Esophagus muscularis mucosa (tissue), 4 donors: ENCODE measurements around the gene SBNO2. TPM values are rescaled to one million over a fixed set of nuclear protein-coding genes. Genes with fewer than 3 reads are reported as not detected.

Source experiments
- DNase-seq: peaks from one replicate; pipeline ENCODE4 v3.0.0-alpha.2; 2017; ENCODE audit errors: extremely low spot score
- H3K27ac ChIP-seq, 4 donors: fragments of 200-600 bp; sonication (generic); replicated peaks in 1 of 4; 1 replicate in 3 of 4; 2 replicates in 1 of 4; pipeline ENCODE4 v1.5.1; 2016 to 2019; ENCODE audit warnings: mild to moderate bottlenecking in 1 of 4
- H3K27me3 ChIP-seq, 4 donors: fragments of 200-600 bp; sonication (generic); one replicate each; pipeline versions ENCODE4 v1.5.1 to v1.6.0; 2016 to 2019
- H3K36me3 ChIP-seq, 4 donors: fragments of 200-600 bp; sonication (generic); one replicate each; pipeline ENCODE4 v1.5.1; 2016 to 2019
- H3K4me1 ChIP-seq, 4 donors: fragments of 200-600 bp; sonication (generic); one replicate each; pipeline ENCODE4 v1.5.1; 2016 to 2019
- H3K4me3 ChIP-seq, 4 donors: fragments of 200-600 bp; sonication (generic); 1 replicate in 2 of 4; 2 replicates in 2 of 4; pipeline ENCODE4 v1.5.1; 2016 to 2019; ENCODE audit warnings: mild to moderate bottlenecking in 4 of 4, moderate library complexity in 1 of 4
- H3K9me3 ChIP-seq, 4 donors: fragments of 200-600 bp; sonication (generic); 1 replicate in 3 of 4; 2 replicates in 1 of 4; pipeline ENCODE4 v1.5.1; 2016 to 2019
- EP300 ChIP-seq: sonication (generic); formaldehyde crosslinking; IDR thresholded peaks from one replicate; pipeline ENCODE4 v1.6.1; 2017; ENCODE audit warnings: antibody characterized with exemption
- POLR2A ChIP-seq: fragments of 450-650 bp; IDR thresholded peaks from one replicate; pipeline ENCODE4 v1.6.1; 2017; ENCODE audit warnings: antibody characterized with exemption, moderate library complexity, mild to moderate bottlenecking, low read depth
- POLR2AphosphoS5 ChIP-seq, 2 donors: sonication (generic); formaldehyde crosslinking; IDR thresholded peaks; one replicate each; pipeline ENCODE4 v1.6.1; 2017; ENCODE audit warnings: antibody characterized with exemption in 2 of 2
- WGBS: methylation state at CpG from one replicate; pipeline ENCODE4 v1.1.5; 2018; 5-methylcytosine and 5-hydroxymethylcytosine counted together
- intact Hi-C: fragments of 100-400 bp; cut with DNase I; formaldehyde crosslinking; loops from one replicate; pipeline ENCODE4 v1.15.1; 2023
- total RNA-seq, 4 donors: library from RNA; depleted of rRNA; stranded (reverse); fragments of >200 nt; gene quantifications; one replicate each; pipeline versions ENCODE4 v1.1.0 to v1.2.1, GENCODE V29; 2016
- TF ChIP-seq, protein P1 (sequence below), 3 experiments: fragments of 200-600 bp in 2 of 3; fragments of 450-650 bp in 1 of 3; sonication (generic) in 2 of 3; IDR thresholded peaks; one replicate each; pipeline ENCODE4 v1.5.1; 2017 to 2019; ENCODE audit warnings: antibody characterized with exemption in 3 of 3, mild to moderate bottlenecking in 2 of 3, moderate library complexity in 1 of 3

SBNO2 gene
- total RNA-seq, 4 donors from 2014 or later: 16.2 to 141 (median 30.5) TPM

DNA sequence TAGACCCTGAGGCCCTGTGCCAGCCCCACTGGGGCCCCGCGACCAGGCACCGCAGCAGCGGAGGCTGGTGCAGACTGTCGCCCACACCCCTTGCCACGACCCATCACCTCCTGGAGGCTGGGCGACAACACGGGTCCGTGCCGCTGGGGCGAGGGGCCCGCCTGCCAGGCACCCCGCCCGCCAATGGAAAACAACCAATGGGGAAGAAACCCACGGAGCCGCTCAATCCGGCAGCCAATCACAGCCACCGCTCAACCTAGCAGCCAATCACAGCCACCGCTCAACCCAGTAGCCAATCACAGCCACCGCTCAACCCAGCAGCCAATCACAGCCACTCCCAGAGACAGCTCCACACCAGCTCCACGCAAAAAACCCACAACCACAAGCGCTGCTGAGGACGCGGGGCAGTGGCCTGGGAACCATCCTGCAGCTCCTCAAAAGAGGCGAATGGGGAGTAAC lies 40.6 kb downstream of the SBNO2 start:
- Histone ChIP-seq H3K27ac (peak overlapping the region; percentile 84 to 94 (median 85)), H3K36me3 (peaks cover 0 to 24% (median under 1%) of the 10 kb centered on the region in 4 donors), H3K27me3 (no peaks in the 10 kb centered on the region), H3K4me1 (peaks cover 58 to 84% (median 83%) of the 10 kb centered on the region in 4 donors), H3K9me3 (no peaks in the 10 kb centered on the region), H3K4me3 (peak overlapping the region in 2 of 4 donors; percentile 21 to 80)
- TF ChIP-seq POLR2AphosphoS5 (IDR thresholded peaks at IDR 0.05): no peak
- TF ChIP-seq EP300: no peak
- TF ChIP-seq, protein P1, sequence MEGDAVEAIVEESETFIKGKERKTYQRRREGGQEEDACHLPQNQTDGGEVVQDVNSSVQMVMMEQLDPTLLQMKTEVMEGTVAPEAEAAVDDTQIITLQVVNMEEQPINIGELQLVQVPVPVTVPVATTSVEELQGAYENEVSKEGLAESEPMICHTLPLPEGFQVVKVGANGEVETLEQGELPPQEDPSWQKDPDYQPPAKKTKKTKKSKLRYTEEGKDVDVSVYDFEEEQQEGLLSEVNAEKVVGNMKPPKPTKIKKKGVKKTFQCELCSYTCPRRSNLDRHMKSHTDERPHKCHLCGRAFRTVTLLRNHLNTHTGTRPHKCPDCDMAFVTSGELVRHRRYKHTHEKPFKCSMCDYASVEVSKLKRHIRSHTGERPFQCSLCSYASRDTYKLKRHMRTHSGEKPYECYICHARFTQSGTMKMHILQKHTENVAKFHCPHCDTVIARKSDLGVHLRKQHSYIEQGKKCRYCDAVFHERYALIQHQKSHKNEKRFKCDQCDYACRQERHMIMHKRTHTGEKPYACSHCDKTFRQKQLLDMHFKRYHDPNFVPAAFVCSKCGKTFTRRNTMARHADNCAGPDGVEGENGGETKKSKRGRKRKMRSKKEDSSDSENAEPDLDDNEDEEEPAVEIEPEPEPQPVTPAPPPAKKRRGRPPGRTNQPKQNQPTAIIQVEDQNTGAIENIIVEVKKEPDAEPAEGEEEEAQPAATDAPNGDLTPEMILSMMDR (IDR thresholded peaks at IDR 0.05): no peak
- no peak for TF ChIP-seq POLR2A
- WGBS: 90% methylated on average over 25 of the region's 25 CpGs
- intact Hi-C loops: no loop called here
- no peak for DNase-seq

DNA sequence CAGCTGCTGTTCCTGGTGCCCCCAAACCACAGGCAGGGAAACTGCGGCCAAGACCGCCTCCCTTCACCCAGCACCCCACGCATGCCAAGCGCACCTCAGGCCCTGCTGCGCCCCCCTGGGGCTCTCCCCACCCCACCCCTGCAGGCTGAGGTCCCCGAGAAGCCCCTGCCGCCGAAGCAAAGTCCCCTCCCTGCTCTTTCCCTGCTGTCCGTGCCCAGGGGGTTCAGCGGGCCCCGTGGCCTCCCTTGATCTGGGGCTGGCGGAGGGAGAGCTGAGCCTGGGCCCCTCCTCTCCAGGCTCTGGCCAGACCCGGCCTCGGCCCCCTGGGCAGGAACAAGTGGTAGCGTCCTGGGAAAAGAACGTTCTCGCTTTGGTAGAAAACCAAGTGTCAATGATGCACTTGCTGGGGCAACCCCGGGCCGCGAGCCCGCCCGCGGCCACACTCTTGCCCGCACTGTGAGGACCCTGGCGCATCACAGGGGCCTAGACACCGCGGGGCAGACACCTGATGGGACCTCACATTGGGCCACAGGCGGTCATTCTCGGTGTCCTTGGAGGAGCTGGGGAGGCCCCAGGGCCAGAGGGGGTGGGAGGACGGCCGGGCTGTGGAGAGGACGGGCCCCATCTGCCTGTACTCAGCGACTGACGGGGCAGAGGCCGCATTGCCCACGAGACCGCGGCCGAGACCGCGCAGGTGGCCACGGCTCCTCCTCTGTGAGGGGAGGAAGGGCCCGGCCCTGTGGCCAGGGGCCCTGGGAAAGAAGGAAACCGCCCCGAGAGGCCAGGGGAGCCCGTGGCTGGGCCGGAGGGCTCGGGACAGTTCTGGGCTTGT lies 41.3 kb downstream of the SBNO2 start:
- WGBS: 87% methylated on average over 15 of the region's 48 CpGs
- H3K4me3 ChIP-seq: peak overlapping the region; percentile 63 to 80 (median 69)
- intact Hi-C loops: no loop called here
- H3K4me1 ChIP-seq: peaks cover 58 to 91% (median 83%) of the 10 kb centered on the region in 4 donors
- H3K9me3 ChIP-seq: no peaks in the 10 kb centered on the region
- peaks cover 0 to 28% (median 5%) of the 10 kb centered on the region in 4 donors for H3K36me3 ChIP-seq
- H3K27me3 ChIP-seq: no peaks in the 10 kb centered on the region
- H3K27ac ChIP-seq: peak overlapping the region; percentile 84 to 94 (median 85)
- TF ChIP-seq POLR2AphosphoS5 (IDR thresholded peaks at IDR 0.05) (no peak), EP300 (no peak), POLR2A (no peak)
- TF ChIP-seq, protein P1 (IDR thresholded peaks at IDR 0.05): no peak
- DNase-seq: no peak

DNA sequence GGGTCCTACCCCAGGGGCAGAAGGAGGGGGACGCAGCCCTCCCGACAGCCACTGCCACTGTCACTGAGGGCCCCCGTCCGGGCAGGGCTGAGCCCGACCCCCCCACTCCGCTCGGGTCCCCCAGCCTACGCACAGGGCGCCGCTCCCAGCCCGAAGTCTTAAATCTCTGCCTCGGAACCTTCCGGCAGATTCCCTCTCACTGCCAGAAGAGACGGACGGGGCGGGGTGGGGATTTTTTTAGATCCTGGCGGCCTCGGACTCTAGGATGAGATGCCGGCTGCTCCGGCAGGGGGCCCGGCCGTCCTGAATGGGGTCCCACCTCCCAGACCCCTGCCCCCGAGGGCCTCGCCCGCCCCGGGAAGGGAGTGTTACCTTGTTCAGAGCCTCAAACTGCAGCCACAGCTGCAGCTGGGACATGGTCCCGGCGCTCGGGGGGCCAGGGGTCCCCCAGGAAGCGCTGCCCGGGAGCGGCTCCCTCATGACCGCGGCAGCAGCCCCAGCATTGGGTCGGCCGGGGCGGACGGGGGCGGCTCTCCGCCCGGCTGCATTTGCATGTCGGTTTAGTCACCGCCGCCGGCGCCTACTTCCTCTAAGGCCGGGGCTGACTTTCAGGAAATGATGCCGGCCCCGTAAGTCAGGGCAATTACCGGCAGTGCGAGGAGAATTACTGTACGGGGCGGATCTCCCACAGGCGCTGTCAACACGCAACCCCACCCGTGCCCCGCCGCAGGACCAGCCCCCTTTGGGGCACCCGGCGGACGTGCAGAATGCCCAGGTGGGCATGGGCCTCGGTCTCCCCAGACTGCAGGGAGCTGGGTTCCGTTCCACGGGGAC lies 42.1 kb downstream of the SBNO2 start:
- H3K27ac ChIP-seq: peak overlapping the region; percentile 84 to 94 (median 85)
- intact Hi-C loops: no loop called here
- peaks cover 0 to 36% (median 13%) of the 10 kb centered on the region in 4 donors for H3K36me3 ChIP-seq
- H3K27me3 ChIP-seq: no peaks in the 10 kb centered on the region
- TF ChIP-seq POLR2A: no peak
- TF ChIP-seq, protein P1 (IDR thresholded peaks at IDR 0.05): peak; percentile 4 to 30 (median 7)
- peak; percentile 97 for TF ChIP-seq EP300
- peak; percentile 73 for TF ChIP-seq POLR2AphosphoS5 (IDR thresholded peaks at IDR 0.05)
- 4% methylated on average over 9 of the region's 64 CpGs for WGBS
- H3K9me3 ChIP-seq: no peaks in the 10 kb centered on the region
- DNase-seq: peak; percentile 98
- peaks cover 58 to 95% (median 87%) of the 10 kb centered on the region in 4 donors for H3K4me1 ChIP-seq
- peak overlapping the region; percentile 63 to 80 (median 69) for H3K4me3 ChIP-seq

DNA sequence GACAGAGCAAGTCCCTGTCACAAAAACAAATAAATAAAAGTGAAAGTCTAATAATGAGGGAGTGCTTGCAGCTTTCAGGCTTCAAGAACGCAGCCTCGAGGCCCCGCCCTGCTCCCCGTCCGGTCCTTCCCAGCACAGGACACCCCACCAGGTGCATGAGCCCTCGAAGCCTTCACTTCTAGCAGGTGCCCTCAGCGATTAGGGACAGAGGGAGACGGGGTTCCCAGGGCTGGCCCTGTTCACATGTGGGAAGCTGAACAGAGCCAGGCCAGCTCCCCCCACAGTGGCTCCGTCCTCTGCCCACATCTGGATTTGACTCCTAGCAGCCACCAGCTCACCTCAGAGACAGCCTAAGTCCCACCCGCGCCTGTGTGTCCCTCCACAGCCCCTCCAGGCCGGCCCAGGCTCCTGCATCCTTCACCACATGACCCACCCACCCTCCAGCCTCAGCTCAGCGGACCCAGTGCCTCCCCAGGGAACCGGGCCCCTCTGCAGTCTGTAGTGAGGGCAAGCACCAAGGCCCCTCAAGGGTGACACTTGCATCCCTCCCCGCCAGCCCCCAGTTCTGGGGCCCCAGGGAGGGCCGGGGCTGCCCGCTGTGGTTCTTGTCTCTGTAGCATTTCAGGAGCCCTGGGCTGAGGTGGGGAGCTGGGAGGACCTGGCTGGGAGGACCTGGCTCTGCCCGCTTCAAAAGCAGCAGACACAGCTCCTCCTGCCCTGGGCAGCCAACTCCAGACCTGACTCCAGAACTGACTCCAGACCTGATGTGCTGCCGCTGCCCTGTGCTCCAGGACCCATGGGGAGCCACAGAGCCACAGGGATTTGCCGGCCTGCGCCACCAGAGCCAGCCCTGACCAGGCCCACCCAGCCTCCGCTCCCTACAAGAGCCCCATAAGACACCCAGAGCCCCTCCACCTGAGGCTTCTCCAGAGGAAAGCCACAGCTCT lies 43.0 kb downstream of the SBNO2 start:
- peak overlapping the region; percentile 63 to 80 (median 69) for H3K4me3 ChIP-seq
- intact Hi-C loops: no loop called here
- WGBS: 53% methylated on average over 15 of the region's 22 CpGs
- H3K27me3 ChIP-seq: no peaks in the 10 kb centered on the region
- peaks cover 49 to 89% (median 87%) of the 10 kb centered on the region in 4 donors for H3K4me1 ChIP-seq
- peak overlapping the region; percentile 84 to 94 (median 85) for H3K27ac ChIP-seq
- TF ChIP-seq EP300 (no peak), POLR2AphosphoS5 (IDR thresholded peaks at IDR 0.05) (no peak), POLR2A (no peak)
- TF ChIP-seq, protein P1 (IDR thresholded peaks at IDR 0.05): no peak
- peaks cover 5 to 42% (median 22%) of the 10 kb centered on the region in 4 donors for H3K36me3 ChIP-seq
- H3K9me3 ChIP-seq: no peaks in the 10 kb centered on the region
- no peak for DNase-seq
